ENCODE measurements around the gene PLS1.

PLS1 gene

DNA sequence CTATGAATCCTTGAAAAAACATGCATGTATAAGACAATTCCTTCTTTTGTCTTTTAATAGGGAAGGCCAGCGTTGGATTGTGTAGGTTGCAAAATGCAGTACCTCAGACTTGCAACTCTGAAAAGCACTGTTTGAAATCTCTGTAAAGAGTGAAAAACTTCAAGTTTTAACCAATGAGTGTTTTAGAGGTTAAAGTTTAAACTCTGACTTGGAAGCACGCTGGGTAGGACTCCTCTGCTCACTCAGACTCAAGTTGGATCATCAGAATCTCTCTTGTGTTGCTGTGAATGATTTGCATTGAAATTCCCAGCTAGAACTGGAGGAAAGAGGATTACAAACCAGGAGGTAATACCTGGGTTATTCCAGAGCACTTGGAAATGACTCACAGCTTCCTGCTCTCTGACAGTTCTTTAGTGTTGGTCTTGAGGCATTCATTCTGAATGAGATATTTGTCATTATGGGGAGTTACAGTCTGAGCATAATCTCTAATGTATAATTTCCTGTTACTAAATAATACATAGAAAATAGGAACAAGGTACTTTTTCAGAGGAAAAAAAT, 49.1 kb downstream of the PLS1 start:
- no peak for DNase-seq

DNA sequence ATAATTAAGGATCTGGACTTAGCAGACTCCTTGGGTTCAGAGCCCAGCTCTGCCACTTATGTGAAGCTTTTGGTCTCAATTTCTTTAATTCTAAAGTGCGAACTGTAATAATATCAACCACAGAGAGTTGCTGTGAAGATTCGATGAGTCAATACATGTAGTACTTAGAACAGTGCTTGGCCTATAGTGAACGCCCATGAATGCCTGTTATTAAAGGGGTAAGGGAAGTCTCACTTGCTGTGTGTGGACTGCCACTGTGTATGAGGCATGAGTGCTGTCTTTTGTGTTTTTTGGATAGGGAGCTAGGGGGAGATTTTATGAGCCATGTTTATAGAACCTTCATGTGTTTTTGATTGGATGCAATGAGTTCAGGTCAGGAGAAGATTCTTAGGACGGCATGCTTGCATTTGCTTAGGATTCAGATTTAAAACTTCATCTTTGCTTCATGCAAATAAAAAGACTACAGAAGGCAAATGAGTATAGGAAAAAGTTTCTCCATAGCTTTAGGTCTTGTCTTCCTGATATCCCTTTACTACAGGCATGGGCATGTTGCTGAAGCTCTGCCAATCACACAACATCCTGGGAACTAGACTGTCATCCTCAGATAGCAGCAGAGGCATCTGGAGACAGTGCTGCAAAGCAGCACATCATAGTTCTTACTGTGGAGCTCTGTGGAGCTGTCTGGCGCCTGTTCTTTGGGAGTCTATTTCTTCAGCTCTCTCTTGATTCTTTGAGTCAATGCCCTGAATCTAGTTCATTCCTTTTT, 50.0 kb downstream of the PLS1 start:
- no peak for DNase-seq

DNA sequence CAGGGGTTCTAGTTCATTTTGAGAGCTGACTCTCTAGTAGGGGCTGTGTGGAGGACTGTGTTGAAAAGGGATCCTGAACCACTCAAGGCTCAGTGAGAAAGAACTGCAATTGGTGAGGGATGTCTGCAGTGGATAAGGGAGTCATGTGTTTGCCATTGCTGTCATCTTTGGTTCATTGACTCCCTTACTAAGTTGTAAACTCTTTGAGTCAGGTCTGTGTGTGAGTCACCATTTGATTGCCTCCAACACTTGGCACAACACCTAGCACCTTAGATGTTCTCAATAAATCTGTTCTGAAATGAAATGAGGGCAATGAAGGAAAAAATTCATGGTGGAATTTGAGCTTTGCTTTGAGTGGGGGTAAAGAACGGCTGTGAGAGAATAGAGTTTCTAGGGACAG, 51.7 kb downstream of the PLS1 start:
- DNase-seq = no peak

DNA sequence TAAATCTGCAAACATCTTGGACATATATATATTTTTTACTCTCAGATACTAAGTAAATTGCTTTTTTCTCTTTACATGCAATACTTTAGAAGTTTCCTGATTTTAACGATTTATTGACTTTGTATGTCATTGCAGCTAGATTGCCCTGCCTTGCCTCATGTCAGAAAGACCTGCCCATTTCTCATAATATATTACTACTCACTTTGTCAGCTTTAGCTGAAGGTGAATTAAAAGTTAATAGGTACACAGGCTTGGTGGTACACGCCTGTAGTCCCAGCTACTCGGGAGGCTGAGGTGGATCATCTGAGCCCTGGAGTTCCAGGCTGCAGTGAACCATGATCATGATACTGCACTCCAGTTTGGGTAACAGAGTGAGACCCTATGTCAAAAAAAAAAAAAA, 52.8 kb downstream of the PLS1 start:
- no peak for DNase-seq

DNA sequence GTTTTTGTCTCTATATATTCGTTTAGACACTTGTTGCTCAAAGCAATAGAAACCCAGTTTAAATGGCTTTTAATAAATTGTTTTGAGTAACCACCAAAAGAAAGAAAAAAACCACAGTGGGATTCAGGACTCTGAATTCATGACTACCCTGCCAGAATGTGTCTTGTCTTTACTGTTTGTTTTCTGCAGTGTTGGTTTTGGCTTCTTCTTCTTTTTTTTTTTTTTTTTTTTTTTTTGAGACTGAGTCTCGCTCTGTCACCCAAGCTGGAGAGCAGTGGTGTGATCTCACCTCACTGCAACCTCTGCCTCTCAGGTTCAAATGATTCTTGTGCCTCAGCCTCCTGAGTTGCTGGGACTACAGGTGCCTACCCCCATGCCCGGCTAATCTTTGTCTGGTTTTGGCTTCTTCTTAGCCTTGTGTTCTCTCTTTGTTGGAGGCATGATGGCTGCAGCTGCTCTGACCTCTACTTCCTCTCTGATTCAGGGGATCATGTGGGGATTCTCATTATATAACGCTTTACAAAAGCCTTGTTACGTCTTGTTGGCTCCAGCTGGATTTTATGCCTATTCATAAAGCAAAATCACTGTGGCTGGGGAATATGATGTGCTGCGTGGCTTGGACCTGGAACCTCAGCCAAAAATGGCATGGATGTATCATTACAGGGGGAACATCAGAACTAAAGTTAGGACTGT, 54.0 kb downstream of the PLS1 start:
- DNase-seq = peak; percentile 82

DNA sequence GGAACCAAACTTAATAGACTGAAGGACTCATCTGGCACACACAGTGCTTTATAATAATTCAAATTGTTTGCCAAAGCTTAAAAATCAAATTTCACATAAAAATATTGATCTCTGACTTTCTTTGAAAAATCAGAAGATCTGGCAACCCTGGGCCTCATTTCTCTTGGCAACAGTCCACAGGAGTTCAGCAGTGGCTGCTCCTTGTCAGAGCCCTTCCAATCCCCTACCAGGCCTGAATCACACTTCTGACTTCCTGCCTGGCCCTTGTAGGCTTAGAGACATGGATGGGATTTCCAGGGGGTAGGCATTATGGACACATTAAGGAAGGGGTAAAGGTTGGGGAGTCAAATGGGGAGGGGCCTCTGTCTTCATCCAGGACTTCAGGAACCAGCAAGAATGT, 55.5 kb downstream of the PLS1 start:
- no peak for DNase-seq

DNA sequence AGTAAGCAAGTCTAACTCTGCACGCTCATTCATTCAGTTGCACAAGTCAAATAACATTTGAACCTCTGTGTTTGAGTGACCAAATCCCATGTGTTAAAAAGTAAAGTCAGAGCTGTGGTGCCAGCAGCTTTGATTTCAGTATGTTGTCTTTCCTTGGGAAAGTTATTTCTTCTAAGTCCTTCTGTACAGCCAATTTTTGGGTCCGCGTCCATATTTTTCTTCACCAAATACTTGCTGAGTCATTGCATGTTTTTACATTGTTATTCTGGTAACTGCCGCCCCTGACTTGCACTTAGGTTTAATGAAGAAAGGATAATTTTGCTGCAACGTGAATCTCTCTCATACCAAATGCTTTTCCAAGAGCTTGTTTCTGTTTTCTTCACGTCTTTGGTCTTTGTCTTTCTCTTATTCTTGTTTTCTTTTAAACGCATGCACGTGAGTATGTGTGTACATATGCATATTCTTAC, 56.7 kb downstream of the PLS1 start:
- DNase-seq = no peak

DNA sequence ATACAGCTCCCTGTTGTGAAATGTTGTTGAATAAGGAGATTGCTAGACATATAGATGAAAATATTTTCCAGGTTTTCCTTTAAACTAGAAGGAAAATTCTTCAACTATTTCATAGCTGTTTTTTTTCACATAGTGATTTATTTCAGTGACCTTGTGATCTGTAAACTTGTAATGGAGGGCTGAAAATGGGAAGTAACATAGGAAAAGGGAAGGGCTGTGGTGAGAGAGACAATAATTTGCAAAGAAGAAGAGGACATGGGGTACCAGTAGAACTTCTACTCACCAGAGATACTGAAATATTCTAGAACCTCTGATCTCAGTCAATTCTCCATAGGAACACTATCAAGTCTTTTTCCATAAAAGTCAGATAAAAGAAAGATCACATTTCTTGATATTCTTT, 60.4 kb downstream of the PLS1 start:
- DNase-seq = no peak

DNA sequence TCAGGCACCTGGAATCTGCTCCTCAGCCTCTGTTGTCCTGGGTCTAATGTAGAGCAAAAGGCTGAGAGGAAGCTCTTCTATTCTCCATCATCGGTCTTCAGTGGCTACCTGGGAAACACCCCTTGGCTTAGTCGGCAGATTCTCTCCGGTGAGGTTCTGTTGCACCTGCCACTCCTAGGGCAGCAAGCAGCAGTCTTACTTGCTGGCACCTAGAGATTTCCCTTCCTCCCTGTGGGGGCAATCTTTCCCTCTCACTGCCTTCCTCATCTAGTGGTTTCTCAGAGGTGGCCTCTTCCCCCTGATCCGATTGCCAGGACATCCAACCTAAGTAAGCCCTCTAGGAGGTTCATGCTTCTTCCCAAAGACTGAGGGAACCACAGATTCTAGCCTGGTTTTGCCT, 60.8 kb downstream of the PLS1 start:
- peak; percentile 49 for DNase-seq

DNA sequence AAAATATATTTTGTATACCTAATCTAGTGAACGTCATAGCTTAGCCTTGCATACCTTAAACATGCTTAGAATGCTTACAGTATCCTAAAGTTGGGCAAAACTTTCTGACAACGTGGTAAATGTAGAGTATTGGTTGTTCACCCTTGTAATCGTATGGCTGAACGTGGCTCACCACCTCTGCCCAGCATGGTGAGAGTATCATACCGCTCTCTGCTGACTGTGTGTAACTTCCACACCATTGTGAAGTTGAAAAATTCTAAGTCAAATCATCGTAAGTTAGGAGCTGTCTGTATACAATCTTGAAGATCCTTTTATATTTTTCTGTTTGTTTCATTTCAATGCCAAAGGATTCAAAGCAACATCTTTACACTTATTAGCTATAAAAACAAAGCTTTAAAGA, 64.2 kb downstream of the PLS1 start:
- DNase-seq = no peak

DNA sequence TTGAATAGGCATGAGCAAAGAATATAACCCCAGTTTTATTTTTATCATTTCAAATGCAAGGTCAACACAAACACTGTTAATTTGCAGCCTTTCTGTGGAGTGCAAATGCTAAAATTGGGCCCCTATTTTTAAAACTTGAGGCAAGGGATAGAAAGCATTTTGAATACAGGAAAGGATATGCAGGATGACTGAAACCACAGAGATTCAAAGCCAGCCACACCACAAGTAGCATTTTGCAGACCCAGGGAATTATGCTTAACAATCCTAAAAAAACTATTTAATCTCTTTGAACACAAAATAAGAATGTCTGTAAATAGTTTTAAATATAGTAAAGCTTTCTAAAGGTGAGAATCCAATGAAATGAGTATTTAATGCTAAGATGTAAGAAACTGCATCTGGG, 64.7 kb downstream of the PLS1 start:
- DNase-seq = no peak

DNA sequence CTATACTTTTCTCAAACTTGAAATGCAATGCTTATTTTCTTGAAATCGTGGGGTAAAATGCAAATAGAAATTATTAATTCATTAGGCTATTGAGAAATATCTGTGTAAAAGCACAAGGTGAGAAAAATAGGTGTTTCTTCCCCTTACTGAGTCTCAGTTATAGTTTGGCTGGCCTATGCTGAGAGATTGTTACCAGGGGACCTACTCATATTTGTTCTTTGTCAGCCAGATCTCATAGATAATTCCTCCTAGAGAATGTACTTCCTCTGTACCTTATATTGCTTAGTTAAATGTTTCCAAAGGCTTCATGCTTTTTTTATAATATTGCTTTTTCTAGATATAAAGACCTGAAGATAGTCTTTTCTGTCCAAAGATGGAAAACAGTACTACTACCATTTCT, 67.7 kb downstream of the PLS1 start:
- peak; percentile 27 for DNase-seq

DNA sequence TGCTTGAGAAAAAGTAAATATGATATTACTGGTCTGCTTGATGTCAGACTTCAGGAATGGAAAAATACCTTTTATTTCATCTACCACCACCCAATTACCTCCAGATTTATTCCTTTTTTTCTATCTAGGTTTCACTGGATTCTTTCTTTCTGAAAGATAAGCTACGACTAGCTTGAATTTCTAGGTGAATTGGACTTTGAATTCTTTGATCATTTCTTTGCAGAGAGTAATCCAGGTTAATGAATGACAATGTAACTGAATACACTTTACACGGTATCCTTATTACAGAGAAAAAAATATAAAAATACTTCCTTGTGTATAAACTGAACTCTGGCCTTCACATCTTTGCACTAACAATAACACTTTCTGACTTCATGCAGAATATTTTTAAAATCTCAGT, 68.1 kb downstream of the PLS1 start:
- DNase-seq = no peak

DNA sequence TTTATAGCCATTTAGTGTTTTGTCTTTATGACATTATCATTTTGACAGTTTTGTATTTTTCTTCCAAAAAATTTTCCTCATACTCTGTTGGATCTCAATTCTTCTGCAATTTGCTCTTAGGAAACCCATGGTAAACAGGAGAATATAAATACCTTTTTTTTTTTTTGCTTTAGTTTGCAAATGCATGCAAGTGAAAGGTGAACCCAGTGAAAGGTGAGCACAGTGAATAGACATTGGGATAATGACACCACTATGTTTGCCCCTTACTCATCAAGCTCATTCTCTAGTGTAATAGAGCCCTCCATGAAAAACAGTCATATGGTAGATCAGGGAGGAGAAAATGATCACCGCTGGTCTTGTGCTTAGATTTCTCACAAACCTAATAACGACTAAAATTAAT, 68.6 kb downstream of the PLS1 start:
- DNase-seq = peak; percentile 93

DNA sequence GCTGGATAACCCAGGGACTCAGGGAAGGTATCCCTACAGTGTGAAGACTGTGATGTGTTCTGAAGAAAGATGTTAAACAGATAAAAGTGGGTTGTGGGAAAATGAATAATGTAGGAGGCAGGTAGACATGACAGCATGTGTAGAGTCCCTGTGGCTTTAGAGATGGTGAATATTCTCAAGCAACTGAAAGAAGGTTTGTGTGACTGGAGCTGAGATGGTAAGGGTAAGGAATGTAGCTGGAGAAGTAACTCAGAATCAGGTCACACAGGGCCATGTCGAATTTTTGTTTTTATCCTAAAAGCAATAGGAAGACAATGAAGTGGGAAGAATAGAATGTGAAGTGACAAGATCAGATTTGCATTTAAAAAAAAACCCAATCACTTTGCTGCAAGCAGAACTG, 73.9 kb downstream of the PLS1 start:
- no peak for DNase-seq

DNA sequence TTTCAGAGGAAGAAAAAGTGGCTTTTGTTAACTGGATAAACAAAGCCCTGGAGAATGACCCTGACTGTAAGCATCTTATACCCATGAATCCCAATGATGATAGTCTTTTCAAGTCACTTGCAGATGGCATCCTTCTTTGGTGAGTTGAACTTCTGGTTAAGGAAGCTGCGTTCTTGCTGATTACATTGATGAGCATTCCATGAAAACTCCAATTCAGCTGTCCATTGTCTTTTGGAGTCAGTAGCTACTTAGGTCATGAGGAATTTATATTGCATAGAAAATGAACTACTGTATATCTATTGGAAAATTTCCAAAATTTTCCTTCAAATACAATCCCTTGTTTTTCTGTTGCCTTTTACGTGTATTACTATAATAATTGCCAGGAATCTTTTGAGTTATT, 80.0 kb downstream of the PLS1 start:
- no peak for DNase-seq

DNA sequence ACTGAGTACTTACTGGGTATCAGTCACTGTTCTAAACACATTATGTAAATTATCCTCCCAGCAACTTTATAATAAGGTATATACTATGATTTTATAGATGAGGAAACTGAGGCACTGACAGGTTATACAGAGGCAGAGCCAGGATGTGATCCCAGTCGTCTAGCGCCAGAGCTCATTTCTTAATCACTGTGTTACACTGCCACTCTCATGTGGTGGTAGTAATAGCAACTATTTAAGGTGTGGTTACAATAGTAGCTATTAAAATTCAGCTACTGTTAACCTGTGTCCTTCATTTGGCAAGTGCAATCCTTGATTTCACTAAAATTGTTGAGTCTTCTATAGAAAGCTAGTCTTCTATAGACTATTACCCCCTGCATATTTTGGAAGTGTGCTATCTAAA, 84.5 kb downstream of the PLS1 start:
- DNase-seq = no peak

DNA sequence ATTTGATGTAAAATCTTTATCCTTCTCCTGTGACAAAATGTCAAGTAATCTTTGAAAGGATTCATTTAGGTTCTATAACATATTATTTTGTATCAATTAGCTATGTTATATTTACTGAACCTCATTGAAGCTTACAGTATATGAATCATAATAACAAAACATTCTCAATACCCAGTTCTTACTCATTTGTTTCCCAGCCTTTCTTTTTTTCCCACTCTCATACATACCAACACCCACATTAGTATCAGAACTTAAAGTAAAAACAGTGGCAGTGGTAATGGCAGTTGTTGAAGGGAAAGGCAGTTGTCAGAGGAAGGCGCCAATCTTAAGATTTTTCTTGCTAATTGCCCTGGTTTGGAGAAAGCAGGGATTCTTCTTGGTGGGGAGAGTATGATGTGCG, 94.4 kb downstream of the PLS1 start:
- no peak for DNase-seq

DNA sequence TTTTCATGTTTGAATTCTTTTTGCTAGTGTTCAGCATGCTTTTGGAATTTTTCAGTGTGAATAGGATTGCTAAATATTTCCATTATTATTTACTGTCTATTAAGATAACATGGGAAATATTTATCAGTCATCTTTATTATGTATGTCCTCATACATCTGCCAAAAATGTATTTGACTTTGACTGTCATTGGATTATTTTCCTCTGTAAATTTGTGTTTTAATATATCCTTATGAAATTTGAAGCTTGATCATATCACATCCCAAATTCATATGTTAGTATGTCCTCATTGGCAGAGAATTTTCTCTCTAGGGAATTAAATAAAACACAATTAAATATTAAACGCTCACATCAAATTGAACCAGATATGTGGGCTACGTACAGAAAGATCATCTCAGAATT, 95.3 kb downstream of the PLS1 start:
- no peak for DNase-seq

DNA sequence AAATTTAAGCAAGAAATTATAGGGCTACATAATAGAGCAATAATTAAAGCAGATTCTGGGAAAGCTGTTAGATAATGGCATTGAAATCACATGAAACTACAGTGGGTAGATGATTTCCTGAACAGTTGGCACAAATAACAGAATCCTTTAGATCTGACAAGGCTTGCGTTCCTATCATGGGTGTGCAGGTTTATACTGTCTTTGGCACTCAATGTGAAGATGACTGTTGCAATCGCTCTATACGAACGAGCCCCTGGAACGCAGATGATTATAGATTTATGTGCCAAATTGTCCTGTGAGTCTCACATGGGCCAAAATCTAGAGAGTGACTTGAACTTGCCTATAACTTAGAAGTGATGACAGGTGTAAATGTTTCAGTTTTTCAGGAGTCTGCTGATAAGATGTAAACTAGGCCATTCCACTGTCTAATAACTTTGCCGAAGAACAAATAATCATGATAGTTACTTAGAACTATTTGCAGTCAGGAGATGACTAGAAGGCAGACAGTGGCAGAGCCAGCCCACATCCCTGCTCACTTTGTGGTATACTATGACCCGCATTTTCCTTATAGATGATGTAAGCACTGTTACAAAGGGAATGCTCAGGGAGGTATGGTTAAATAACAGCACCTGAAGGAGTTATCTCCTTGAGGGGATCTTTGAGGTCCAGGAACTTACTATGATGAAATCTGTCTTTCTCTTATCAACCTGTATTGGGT, 97.1 kb downstream of the PLS1 start:
- no peak for DNase-seq

DNA sequence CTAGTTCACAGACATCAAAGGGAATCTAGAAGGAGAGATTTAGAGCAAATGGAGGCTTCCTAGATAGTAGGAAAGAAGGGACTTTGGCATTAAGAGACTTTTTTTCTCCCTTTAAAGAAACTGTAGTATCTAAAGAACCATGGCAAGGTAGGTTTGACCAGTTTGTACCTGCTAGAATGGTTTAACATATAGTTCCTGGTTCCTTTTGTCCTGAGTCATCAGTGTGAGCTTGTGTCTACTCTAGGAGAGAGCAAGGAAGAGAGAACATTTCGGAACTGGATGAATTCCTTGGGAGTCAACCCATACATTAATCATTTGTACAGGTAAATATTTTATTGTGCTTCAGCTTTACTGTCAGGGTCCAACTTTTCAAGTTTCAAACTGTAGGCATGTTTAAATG, 98.0 kb downstream of the PLS1 start:
- no peak for DNase-seq

DNA sequence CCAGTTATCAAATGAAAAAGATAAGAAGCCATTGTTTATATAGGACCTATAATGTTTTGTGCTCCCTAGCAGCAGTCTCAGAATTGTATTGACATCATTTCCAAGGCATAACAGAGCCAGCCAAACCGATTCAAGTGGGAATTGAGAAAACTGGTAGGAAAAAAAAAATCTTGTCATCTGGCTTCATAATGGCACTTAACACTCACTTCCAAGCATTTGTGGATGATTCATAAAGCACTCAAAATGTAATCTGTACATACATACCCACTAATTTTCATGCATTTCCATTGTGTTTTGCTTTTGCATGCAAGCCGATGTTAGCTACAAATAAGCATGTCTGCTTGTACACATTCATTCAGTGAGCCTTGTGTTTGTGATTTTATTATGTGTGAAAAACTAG, 109.0 kb downstream of the PLS1 start:
- no peak for DNase-seq

DNA sequence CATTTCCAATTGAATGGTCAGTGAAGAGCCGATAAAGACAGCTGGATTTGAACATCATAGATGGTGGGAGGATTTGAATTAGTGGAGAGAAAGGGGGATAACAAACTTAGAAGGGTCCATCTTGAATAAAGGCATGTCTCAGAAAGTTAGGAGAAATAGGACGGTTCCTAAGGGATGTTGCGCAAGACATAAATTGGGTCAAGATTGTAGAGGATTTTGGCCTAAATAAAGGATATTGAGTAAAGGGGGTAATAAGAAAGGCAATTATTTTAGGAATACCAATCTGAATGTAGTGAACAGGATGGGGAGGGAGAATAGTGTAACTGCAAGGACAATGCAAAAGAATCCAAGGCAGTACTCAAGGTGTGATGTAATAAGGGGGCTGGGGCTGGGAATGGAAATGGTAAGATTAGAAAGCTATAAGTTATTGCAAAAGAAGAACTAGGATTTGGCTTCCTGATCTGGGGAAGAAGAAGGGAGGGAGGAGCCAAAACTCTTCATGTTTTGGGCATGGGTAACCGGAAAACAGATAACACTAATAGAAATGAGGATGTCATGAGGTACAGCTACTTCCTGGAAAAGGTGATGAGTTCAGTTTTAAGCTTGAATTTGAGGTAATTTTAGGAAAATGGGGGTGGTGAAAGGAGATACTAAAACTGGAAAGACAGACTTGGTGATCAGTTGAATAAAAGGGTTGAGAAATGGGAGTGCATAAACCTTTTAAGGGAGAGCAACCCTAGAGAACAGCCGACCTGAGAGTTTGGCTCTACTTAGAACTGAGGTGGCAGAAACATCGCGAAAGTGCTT, 110.3 kb downstream of the PLS1 start:
- DNase-seq = no peak
